KOPT-K1 (cell line): ENCODE results near the gene EML6.

ENCODE experiments used
- H3K27ac ChIP-seq: fragments of 200-600 bp; sonication (generic); 2 replicates; pipeline ENCODE4 v1.5.1; 2016; ENCODE audit warnings: antibody characterized with exemption, mild to moderate bottlenecking, low read depth, low read length; ENCODE audit not compliant: poor library complexity, severe bottlenecking
- H3K36me3 ChIP-seq: fragments of 200-600 bp; sonication (generic); 2 replicates; pipeline ENCODE4 v1.5.1; 2017; ENCODE audit warnings: antibody characterized with exemption, mild to moderate bottlenecking, low read length, moderate library complexity; ENCODE audit not compliant: insufficient read depth
- H3K9me3 ChIP-seq: fragments of 200-600 bp; sonication (generic); 2 replicates; pipeline ENCODE4 v1.5.1; 2017; ENCODE audit warnings: antibody characterized with exemption, low read length, mild to moderate bottlenecking; ENCODE audit not compliant: insufficient read depth, poor library complexity, severe bottlenecking

Gene EML6

DNA sequence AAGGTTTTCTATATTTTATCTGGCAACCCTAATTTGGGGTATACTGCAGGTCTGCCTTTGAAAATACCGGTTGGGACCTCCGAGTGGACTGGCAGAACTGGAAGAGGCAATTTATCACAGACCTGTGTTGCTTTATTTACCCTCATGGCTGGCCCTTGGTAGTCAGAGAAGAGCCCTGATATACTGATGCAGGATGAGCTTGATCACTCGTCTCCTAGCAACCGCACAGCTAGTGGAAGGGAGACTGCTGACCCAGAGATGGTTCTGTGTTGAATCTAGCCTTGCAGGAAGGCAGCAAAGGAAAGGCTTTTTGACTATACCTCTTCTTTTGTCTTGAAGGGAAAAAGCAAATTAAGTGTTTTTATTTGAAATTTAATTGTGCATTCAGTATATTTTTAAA, 154.7 kb downstream of the EML6 start:
- Histone ChIP-seq H3K36me3 (no peaks in the 10 kb centered on the region), H3K27ac (no peak overlapping the region), H3K9me3 (no peaks in the 10 kb centered on the region)

DNA sequence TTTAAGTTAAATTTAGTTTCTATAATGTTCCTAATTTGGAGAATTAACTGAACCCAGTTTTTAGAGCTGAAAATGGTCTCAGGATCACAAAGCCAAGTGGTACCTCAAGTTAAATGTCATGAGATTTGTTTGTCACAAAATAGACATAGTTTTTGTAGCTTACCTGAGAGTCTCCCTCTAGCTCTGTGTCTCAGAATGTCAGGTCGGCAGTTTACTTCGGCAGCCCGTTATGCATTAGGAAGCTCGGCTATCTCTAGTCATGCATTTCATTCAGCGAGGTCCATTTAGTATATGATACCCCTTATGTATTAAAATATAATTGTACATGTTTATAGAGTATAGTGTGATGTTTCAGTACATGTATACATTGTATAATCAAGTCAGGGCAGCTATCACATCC, 155.6 kb downstream of the EML6 start:
- Histone ChIP-seq H3K9me3 (no peaks in the 10 kb centered on the region), H3K36me3 (no peaks in the 10 kb centered on the region), H3K27ac (no peak overlapping the region)

DNA sequence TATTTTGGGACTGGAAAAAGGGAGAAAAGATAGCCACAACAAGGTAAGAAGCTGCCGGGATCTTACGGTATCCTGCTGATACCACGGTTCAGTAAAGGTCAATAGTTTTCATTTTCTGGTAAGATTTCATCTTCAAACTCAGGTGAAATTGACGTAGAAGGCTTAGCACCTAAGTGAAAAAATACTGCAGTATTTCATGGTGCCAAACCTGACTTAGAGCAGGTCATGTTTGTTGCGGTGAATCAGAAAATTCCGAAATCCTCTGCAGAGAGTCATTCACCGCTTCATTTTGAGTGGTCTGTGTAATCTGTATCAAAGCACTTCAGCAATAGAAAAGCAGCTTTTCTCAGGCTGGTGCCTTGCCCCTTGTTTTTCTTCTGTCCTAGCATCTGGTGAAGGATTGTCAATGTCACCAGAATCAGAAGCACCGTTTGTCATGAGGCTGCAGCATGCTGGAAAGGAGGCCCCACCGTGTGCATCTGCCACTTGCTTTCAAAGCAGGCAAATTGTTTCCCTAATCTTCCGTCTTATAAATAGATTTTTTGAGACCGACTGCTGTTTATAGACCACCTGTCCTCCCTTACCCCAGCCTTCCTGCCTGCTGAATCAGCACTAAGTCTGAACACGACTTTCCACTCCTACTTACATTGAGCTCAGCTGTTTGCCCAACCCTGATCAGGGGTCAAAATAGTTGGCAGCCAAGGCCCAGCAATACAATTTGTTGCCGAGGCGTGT, 156.3 kb downstream of the EML6 start:
- Histone ChIP-seq H3K36me3 (no peaks in the 10 kb centered on the region), H3K9me3 (no peaks in the 10 kb centered on the region), H3K27ac (no peak overlapping the region)

DNA sequence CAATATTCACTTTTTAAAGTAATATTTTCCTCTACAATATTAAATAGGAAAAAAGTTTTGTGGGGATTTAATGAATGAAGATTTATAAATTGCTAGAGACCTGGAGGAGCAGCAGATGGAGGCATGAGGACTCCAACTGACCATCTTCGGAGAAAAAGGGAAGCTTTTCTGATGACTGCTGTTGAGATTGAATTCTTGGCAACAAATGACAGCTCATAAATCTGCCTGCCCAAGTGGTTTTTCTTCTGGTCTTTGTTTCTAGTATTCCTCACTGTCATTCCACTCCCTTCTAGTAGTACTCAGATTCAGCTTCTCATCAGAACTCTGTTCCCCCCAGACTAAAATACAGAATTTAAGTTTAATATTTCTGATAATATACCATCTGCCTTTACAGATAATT, 157.0 kb downstream of the EML6 start:
- H3K36me3 ChIP-seq: no peaks in the 10 kb centered on the region
- no peaks in the 10 kb centered on the region for H3K9me3 ChIP-seq
- no peak overlapping the region for H3K27ac ChIP-seq

GRCh38 chr2:54881759-54882158, 158.3 kb downstream of the EML6 start:
- Histone ChIP-seq H3K27ac (no peak overlapping the region), H3K9me3 (no peaks in the 10 kb centered on the region), H3K36me3 (no peaks in the 10 kb centered on the region)

GRCh38 chr2:54885891-54886290, 162.4 kb downstream of the EML6 start:
- Histone ChIP-seq H3K27ac (no peak overlapping the region), H3K36me3 (no peaks in the 10 kb centered on the region), H3K9me3 (no peaks in the 10 kb centered on the region)

DNA sequence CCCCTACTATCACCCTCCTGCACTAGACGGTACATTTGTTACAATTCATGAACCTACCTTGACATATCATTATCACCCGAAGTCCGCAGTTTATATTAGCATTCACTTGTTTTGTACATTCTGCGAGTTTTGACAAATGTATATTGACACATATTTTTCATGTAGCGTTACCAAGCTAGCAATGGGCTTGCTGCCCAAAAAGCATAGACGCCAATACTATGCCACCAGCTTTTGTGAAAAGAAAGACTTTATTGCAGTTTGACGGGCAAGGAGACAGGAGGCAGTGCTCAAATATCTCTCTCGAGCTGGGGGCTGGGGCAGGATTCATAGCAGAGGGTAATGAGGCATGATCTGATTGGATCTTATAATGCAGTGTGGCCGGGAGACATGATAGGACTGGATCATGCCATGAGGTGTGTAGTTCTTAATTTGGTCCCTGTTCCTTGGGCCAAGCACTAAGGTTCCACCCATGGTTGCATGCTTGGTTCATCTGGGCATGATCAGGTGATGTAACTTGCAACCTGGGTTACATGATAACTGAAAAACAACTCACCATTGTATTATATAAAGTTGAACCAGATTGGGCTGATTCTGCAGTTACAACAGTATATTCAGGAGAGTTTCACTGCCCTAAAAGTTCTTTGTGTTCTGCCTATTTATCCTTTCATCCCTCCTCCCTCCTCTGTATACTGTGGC, 164.5 kb downstream of the EML6 start:
- no peak overlapping the region for H3K27ac ChIP-seq

DNA sequence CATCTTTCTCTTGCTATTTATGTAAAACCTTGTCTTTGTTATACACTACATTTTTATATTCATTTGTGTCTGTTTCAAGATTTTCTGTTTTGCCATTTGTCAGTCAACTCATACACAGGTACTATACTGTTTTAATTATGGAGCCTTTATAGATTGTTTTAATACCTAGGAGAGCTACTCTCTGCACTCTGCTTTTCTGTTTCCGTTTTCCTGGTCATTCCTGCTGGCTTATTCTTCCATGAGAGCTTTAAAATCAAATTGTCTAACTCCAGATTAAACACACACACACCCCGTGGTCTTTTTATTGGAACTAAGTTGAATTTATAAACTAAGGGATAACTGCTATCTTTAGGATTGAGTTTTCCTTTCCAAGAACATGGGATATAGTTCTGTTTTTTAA, 165.6 kb downstream of the EML6 start:
- no peaks in the 10 kb centered on the region for H3K9me3 ChIP-seq
- no peak overlapping the region for H3K27ac ChIP-seq
- no peaks in the 10 kb centered on the region for H3K36me3 ChIP-seq

More for the DNA sequence above, 164.5 kb downstream of the EML6 start:
- Histone ChIP-seq H3K36me3 (no peaks in the 10 kb centered on the region), H3K9me3 (no peaks in the 10 kb centered on the region)

DNA sequence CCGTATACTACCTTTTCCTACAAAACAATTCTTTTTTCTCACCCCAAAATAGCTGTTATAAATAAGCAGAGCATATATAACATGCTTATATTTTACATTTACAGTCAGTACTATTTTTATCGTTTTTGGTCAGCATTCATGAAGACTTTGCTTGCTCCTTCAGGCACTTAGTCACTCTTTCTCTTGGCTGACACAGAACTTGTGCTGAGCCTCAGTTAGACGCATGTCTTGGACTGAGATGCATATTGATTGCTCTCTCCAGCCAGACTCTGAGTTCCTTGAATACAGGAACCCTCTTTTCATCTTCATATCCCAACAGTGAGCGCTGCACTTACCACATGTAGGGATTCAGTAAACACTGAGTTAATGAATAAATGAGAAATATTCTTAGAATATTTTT, 168.4 kb downstream of the EML6 start:
- no peak overlapping the region for H3K27ac ChIP-seq

DNA sequence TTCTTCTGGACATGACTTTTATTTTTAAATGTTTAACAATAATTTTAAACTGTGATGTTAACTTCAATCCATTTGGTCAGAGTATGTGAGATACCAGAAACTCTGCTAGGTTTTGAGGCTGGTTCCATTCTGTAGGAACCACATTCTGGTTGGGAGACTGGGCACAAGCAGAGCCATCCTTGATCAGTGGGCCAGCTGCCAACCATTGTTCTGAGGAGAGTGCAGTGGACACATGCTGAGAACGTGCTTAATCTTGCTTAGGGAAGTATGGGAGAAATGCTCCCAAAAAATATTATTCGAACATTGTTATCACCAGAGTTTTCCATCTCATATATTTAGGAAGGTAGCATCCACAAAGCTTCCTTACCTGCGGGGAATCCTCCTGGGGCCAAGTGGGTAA, 171.0 kb downstream of the EML6 start:
- no peak overlapping the region for H3K27ac ChIP-seq
- peaks cover 7% of the 10 kb centered on the region for H3K9me3 ChIP-seq
- no peaks in the 10 kb centered on the region for H3K36me3 ChIP-seq

More for the DNA sequence above, 168.4 kb downstream of the EML6 start:
- H3K36me3 ChIP-seq: no peaks in the 10 kb centered on the region
- H3K9me3 ChIP-seq: peaks cover 7% of the 10 kb centered on the region

DNA sequence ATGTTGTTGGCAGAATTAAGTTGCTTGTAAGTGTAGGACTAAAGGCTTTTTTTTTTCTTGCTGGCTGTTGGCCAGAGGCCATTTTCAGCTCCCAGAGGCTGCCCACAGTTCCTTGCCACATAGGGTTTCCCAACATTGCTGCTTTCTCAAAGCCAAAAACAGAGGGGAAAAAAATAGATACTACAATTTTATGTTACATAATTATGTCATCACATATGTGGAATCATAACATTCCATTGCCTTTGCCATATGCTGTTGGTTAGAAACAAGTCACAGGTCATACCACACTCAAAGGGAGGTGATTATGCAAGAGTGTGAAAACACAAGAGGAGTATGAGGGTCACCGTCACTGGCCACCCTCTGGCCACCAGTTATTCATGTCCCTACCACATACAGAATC, 172.3 kb downstream of the EML6 start:
- Histone ChIP-seq H3K27ac (no peak overlapping the region), H3K9me3 (peaks cover 7% of the 10 kb centered on the region), H3K36me3 (no peaks in the 10 kb centered on the region)

DNA sequence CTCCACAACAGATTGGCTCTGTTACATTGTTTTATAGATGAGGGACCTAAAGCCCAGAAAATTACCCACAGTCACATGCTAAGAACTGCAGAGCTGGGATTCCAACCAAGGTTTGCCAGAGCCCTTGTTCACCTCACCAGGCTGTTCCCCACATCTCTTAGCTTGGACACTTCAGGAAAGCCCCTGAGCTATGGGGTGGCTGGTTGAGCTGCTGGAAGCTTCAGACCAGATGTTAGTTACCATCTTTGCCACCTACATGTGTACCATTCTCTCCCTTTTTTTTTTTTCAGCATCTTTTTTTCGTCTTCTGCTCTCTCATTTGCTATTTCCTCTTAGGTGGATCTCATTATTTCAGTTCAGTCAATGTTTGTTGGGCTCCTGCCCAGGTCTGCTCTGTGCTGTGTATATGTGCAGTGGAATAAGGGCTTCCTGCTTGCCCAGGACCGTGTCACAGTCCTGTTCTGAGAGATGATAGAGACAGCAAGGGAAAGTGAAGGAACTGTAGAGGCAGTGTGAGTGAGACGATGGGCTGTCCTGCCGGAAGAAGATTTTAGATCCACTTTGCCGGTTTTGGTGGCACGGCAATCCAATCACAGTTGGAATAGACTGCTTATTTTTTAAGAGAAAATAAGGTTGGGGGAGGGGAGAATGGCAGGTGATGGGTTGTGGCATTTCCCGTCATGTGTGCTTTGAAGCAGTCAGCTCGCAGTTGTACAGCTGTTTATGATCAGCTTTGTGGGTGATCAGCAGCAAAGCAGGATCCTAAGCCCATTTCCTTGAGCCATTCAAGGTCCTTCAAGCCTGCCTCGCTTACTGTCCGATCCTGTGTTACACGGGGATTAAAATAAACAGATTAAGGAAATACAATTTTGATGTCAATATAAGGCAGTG, 174.2 kb downstream of the EML6 start:
- Histone ChIP-seq H3K27ac (peak overlapping the region; percentile 69), H3K9me3 (peaks cover 7% of the 10 kb centered on the region), H3K36me3 (no peaks in the 10 kb centered on the region)

DNA sequence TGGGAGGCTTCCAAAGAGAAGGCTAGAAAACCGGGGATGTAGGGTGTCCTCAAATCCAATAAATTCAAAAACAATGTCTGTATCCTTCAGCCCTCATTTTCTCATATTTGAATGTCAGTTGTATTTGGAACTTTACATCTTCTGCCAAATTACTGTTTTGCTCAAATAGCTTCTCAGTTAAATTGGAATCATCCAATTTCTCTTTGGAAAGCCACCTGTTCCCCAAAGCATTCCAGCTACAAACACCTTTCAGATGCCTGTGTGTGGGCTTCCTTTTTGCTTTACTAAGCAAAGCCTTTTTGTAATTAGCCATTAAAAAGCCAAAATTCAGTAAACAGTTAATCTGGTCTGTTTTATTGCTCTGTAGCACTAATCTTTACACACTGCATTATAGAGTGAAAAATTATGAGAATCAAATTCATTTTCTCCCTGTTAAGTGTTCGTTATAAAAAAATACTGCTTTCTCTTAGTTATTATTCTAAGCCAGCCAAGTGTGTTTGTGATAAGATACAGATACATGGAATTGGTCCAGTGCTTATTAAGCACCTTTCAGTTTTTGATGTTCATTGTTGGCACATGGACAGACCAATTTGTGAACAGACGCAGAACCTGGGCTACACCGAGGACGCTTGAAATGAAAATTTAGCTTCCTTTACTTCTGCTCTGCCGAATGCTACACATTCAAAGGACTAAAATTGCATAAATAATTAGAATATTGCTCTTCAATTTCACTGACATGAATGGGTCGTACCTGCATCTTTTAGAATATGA, 175.2 kb downstream of the EML6 start:
- Histone ChIP-seq H3K27ac (peak overlapping the region; percentile 69), H3K9me3 (peaks cover 7% of the 10 kb centered on the region), H3K36me3 (no peaks in the 10 kb centered on the region)

- Histone ChIP-seq H3K9me3 (peaks cover 7% of the 10 kb centered on the region), H3K27ac (peak overlapping the region; percentile 69), H3K36me3 (no peaks in the 10 kb centered on the region)
Observed at GRCh38 chr2:54899576-54900200, 176.2 kb downstream of the EML6 start.
